ENCODE data around the gene EML4.
"Not testable (repeated sequence)": the region's sequence is repeated elsewhere in the genome, so short reads cannot be mapped to it uniquely, and the experiment has no call there.

Gene EML4, protein sequence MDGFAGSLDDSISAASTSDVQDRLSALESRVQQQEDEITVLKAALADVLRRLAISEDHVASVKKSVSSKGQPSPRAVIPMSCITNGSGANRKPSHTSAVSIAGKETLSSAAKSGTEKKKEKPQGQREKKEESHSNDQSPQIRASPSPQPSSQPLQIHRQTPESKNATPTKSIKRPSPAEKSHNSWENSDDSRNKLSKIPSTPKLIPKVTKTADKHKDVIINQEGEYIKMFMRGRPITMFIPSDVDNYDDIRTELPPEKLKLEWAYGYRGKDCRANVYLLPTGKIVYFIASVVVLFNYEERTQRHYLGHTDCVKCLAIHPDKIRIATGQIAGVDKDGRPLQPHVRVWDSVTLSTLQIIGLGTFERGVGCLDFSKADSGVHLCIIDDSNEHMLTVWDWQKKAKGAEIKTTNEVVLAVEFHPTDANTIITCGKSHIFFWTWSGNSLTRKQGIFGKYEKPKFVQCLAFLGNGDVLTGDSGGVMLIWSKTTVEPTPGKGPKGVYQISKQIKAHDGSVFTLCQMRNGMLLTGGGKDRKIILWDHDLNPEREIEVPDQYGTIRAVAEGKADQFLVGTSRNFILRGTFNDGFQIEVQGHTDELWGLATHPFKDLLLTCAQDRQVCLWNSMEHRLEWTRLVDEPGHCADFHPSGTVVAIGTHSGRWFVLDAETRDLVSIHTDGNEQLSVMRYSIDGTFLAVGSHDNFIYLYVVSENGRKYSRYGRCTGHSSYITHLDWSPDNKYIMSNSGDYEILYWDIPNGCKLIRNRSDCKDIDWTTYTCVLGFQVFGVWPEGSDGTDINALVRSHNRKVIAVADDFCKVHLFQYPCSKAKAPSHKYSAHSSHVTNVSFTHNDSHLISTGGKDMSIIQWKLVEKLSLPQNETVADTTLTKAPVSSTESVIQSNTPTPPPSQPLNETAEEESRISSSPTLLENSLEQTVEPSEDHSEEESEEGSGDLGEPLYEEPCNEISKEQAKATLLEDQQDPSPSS

DNA sequence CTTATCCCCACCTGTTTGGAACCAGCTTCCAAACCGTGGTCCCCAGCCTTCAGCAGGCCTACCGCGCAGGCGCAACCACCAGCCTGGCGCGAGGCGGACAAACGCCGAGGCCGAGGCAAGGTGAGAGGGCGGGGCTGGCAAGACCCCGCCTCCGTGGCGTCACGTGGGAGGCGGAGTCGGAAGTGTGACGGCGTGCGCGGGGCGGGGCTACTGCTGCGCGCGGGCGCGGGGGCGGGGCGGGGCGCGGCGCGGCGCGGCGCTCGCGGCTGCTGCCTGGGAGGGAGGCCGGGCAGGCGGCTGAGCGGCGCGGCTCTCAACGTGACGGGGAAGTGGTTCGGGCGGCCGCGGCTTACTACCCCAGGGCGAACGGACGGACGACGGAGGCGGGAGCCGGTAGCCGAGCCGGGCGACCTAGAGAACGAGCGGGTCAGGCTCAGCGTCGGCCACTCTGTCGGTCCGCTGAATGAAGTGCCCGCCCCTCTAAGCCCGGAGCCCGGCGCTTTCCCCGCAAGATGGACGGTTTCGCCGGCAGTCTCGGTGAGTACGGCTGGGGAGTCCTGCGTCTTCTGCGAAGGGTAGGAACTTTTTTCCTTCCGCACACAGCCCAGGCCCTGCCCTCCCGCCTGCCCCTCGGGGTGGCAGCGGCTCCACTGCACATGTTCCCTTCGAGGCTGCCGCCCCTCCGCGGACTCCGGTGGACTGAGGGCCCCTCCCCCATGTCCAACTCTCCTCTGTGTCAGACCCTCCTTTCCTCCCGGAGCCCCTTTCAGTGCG lies at the start of gene EML4:
Gene EML4, plus strand, starts transcription at position 254 of the 774 bp plus-strand sequence. Its CDS starts 259 bp downstream, at position 513.
- peak within 1 kb of the TSS; percentile 66 for H3K4me3 ChIP-seq (ENCODE audit: low read depth, low read length)
- peak; percentile 71 for DNase-seq (ENCODE audit: low read depth)

DNA sequence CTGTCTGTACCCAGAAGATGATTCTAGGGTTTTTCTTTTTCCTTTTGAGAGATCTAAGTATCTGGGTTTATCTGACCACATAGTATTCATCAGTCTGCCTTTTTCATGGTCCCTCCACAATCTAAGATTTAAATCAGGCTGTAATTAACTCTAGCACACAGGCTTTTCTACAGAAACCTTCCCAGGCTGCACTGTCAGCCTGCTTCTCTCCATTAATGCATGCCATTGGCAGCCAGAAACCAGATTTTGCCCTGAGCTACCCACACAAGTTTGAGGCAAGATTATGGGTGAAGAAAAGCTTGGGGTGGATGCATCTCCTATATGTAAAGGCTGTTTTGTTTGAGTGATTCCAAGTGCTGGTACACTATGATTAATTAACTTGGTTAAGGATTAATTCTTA lies 45.7 kb upstream of the EML4 start:
- H3K4me3 ChIP-seq (ENCODE audit: low read depth, low read length), result no peak overlapping the region
- DNase-seq (ENCODE audit: low read depth), result no peak

DNA sequence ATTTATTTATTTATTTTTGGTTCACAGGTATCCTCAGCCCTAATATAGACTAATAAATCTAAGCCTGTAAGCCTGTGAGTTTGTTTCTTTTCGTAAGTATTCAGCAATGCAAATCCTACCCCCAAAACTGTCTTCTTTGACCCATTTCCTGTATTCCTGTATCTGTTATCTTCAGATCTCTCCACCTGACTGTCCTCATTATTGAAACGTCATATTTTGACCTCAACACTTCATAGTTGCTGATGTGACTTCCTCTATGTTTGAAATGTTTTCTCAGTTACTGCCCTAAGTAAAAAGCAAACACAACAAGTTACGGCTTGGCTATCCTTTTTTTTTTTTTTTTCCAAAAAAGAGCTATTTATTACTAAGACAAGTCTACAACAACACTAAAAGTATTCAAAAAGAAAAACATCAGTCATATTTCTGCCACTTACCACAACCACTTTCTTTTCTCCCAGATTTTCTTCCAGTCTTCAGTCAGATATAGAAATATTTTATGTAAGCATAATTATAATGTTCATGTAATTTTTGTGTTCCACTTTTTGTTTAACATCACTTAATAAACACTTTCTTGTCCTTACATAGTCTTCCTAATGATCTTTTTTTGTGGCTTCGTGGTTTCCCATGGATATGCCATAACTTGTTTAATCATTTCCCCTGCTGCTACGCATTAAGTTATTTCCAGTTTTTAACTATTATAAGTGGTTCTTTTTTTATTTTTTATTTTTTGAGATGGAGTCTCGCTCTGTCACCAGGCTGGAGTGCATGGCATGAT lies 45.0 kb upstream of the EML4 start:
- H3K4me3 ChIP-seq (ENCODE audit: low read depth, low read length), result no peak overlapping the region
- DNase-seq (ENCODE audit: low read depth), result no peak

DNA sequence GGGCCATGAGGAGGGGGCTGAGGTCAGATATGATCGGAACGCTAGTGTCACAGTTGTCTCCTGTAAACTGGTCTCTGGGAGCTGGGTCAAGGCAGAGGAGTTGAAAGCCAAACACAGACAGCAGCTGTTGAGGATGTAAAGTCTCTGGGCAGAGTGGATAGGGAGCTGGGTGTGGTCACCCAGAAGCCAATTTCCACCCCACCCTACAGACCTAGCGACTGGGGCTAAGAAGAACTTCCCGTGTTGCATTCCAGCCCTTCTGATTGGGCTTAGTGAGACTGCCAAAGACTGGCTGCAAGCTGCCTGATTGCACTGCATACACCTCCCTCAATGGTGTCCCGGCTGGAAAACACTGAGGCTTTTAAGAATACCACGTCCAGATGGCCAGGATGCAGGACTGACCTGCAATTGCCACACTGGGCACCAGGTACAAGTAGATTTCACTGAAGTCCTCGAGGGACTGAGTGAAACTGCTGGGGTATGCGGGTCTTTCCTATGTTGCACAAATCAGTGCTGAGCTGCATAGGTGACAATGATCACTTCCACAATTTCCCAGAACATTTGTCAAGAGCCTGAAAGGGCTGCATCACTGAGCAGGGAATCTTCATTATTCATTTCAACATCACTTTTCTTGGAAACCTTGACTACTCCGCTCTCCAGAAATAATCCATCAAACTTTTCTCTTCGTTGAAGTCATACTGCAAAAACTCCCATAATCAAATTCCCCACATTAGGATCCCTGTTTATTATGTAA lies 43.1 kb upstream of the EML4 start:
- no peak for DNase-seq (ENCODE audit: low read depth)
- H3K4me3 ChIP-seq (ENCODE audit: low read depth, low read length), result no peak overlapping the region

DNA sequence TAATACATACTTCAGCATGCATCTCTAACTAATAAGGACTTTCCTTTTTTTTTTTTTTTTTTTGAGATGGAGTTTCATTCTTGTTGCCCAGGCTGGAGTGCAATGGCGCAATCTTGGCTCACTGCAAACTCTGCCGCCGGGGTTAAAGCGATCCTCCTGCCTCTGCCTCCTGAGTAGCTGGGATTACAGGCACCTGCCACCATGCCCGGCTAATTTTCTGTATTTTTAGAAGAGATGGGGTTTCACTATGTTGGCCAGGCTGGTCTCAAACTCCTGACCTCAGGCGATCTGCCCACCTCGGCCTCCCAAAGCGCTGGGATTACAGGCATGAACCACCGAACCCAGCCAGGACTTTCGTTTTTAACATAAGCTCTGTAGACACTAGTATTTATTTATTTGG lies 42.3 kb upstream of the EML4 start:
- DNase-seq (ENCODE audit: low read depth); H3K4me3 ChIP-seq (ENCODE audit: low read depth, low read length): not testable (repeated sequence)

DNA sequence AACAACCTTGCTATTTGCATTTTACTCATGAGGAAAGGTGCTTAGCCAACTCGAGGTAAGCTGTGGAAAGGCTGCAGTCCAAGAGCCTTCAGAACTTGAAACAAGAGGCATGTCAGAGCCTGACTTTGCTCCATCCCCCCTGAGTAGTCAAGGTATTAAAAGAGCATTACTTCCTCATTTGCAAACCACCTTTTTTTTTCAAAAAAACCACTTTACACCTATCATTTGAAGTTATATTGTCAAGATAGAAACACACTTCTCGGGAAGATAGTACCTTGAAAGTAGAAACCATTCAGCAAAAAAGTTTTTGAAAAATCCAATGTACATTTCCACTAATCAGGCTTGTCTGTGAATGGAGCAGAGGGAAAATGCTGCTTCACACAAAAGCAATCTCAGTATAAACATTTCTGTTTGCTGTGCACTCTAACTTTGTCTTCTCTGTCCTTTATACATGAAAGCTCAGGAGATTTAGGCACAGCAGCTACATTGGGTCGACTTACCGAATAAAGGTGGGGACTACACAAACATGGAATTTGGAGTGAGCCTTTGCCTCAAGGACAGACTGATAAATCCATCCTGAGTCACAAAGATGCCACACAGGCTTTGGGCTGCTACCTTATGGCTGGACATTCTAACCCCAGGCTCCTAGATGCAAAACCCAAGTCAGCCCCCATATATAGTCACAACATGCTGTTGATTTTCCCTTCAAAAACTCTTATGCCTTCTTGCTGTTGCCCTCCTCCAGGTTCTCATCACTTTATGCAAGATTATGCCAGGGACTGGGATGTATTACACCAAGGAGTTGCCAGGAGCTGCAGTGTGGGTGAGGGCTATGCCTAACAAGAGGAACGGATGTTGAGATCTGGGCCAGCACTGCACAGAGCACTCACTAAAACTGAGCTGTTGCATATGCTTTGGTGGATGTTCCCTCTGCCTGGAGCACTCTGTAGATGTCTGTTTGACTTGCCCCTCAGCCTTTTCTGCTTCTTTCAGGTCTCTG lies 41.4 kb upstream of the EML4 start:
- H3K4me3 ChIP-seq (ENCODE audit: low read depth, low read length), result no peak overlapping the region
- no peak for DNase-seq (ENCODE audit: low read depth)

DNA sequence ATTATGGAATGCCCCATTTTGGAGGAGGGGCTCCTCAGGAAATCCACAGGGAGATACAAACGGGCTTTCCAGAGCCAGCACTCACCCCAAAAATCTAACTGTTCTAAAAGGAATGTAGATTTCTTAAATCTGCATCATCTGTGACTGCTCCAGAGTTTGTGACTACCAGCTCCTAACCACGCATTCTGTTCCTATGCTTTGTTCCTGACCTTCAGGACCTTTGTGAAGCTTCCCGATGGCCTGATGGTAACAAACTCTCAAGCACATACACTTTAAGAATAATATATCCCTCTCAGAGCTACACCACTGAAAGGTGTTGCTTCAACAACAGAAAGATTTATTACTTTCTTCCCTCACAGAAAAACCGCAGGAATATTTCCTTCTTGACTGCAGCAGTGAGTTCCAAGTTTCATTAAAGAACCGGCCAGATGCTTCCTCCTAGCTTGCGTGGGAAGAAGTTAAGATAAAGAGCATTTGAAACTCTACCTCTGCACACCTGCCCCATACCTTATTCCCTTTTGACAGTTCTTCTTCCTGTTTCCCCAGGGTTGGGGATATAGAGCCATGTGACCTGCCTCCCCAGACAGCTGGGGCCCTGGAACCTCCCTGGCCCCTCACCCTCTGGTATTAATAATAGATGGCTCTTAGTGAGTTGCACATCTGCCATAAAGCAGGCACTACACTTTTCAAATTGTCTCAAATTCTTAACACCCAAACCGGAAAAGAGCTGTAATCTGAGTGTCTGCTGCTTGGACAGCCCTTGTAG lies 40.2 kb upstream of the EML4 start:
- DNase-seq (ENCODE audit: low read depth), result peak; percentile 90
- H3K4me3 ChIP-seq (ENCODE audit: low read depth, low read length), result no peak overlapping the region

DNA sequence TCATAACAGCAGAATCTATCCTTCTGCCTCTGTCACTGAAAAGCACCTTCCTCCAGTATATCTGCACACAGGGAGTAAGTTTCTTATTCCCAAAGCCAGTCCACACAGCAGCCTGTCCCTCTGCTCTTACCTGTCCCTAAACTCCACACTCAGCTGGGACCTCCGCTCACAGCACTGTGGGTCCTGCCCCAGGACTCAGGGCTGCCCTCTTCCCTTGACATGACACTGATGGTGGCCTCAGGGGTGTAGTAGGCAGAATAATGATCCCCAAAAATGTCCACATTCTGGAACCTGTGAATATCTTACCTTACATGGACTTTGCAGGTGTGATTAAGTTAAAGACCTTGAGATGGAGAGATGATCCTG lies 39.7 kb upstream of the EML4 start:
- H3K4me3 ChIP-seq (ENCODE audit: low read depth, low read length), result no peak overlapping the region
- no peak for DNase-seq (ENCODE audit: low read depth)

DNA sequence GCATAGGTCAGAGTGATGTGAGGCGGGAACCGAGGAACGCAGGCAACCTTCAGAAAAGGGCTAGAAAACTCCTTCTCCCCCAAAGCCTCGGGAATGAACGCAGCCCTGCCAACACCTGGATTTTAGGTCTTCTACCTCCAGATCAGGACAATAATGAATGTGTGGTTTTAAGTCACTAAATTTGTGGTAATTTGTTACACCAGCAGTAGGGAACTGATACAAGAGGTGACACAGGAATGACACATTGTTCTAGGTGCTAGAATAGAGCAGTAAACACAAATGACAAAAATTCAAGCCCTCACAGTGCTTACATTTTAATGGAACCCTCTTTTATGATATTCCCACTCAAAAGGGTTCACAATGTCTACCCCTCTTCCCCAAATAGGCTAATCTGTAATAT lies 39.2 kb upstream of the EML4 start:
- H3K4me3 ChIP-seq (ENCODE audit: low read depth, low read length), result no peak overlapping the region
- DNase-seq (ENCODE audit: low read depth), result no peak

DNA sequence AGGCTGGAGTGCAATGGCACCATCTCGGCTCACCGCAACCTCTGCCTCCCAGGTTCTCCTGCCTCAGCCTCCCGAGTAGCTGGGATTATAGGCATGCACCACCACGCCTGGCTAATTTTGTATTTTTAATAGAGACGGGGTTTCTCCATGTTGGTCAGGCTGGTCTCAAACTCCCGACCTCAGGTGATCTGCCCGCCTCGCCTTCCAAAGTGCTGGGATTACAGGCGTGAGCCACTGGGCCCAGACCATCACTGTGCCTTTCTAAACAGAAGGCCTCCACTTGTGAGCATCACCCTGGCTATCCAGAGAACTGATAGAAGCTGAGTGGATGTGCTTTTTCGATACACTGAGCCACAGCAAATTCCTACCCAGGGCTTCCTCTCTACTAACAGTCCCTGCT lies 38.3 kb upstream of the EML4 start:
- DNase-seq (ENCODE audit: low read depth); H3K4me3 ChIP-seq (ENCODE audit: low read depth, low read length): not testable (repeated sequence)

DNA sequence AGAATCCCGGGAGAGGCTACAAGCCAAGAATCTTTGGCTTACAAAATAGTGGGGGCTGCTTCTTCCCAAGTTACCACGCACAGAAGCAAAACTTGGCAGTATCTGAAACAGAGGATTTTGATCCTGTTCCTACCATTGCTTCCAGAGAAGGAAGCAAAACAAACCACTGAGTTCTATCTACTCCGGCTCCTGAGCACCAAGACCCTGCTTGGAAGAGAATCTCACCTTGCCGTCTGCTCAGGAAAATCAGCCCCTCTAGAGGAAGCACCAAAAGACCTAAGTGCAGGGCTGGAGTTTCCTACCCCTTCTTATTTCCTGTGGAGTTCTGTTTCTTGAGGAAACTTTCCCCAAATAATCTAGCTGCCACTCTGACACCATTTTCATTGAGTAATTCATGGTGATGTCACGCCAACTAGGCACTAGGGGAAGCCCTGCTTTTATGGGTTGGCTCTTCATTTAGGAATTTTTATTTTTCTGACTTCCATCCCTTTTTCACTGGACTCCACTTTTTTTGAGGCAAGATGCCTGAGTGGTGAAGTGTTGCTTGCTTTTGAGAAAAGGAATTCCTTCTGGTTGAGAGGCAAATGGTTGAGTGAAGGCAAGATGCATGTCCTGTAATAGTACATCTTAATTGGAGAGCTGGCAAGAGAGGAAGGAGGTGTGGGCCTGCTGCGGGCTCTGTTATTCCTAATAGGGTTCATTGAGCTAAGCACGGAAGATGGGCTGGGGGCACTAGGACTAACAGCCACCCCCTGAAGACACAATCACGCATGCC lies 36.8 kb upstream of the EML4 start:
- DNase-seq (ENCODE audit: low read depth), result peak; percentile 80
- H3K4me3 ChIP-seq (ENCODE audit: low read depth, low read length), result peak overlapping the region; percentile 2

DNA sequence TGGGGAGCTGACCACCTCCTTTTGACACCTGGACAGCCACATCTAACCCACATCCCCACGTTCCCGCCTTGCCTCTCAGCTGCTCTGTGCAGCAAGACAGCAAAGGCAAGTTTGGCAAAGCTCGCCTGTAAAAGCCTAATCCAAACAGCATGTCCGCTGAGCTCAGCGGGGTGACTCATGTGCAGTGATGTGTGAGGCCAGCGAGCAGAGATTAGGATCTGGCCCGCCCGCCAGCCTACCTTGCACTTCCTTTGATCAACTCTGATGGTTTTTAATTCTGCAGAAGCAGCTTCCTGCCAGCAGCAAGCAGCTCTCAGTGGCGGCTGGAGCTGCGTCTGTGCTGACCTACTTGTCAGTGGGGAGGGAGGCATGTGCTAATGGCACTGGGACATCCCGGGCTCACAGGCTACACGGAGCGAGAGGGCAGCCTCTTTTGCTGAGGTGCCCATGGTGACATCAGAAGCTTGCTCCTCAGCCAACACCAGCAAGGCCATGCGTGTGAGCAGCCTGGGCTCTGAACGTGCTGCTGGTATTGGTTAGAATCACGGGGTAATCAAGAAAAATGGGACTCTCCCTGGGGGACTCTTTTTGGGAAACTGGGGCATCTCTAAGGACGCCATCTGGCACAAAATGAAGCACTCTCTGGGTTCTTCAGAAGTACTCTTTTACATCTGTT lies 36.0 kb upstream of the EML4 start:
- DNase-seq (ENCODE audit: low read depth), result peak; percentile 91
- peak overlapping the region; percentile 27 for H3K4me3 ChIP-seq (ENCODE audit: low read depth, low read length)

DNA sequence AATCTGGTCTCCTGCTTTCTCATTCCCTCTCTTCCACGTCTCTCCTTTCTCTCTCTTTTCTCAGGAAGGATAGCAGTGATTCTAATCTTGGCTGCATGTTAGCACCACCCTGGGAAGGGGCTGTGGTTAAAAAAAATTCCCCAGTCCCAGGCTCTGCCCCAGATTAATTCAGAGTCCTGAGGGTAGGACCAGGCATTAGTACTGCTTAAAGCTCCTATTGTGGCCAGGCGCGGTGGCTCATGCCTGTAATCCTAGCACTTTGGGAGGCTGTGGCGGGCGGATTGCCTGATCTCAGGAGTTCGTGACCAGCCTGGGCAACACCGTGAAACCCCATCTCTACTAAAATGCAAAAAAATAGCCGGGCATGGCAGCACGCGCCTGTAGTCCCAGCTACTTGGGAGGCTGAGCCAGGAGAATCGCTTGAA lies 35.4 kb upstream of the EML4 start:
- H3K4me3 ChIP-seq (ENCODE audit: low read depth, low read length), result no peak overlapping the region
- DNase-seq (ENCODE audit: low read depth), result no peak

DNA sequence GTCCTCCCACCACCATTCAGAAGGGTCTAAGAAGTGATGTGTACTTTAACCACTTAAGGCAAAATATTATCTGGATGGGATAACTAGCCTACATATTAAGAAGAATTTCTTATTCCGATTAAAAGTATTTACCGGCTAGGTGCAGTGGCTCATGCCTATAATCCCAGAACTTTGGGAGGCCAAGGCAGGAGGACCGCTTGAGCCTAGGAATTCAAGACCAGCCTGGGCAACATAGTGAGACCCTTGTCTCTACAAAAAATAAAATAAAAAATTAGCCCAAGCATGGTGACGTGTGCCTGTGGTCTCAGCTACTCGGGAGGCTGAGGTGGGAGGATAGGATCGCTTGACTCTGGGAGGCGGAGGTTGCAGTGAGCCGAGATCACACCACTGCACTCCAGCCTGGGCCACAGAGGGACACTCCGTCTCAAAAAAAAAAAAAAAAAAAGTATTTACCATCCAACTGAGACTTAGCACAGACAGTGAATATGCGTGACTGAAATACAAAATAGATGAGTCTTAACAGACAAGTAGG lies 34.7 kb upstream of the EML4 start:
- DNase-seq (ENCODE audit: low read depth); H3K4me3 ChIP-seq (ENCODE audit: low read depth, low read length): not testable (repeated sequence)

Data from skeletal muscle cell (primary cell).